K562 (cell line): ENCODE results near the gene GAPT. TPM values are rescaled to one million over a fixed set of nuclear protein-coding genes. Genes with fewer than 3 reads are reported as not detected.

Experiments
- microRNA-seq: library from miRNA; unstranded; fragments of <30 nt; microRNA quantifications from one replicate; pipeline ENCODE4, GENCODE V29; 2018; ENCODE audit warnings: borderline microRNAs expressed
- polyA plus RNA-seq, 8 experiments: library from polyadenylated mRNA; depleted of rRNA in 4 of 8; stranded (reverse) in 5 of 8; unstranded in 3 of 8; fragments of >200 nt; fragmentation: Nextera tagmentation in 2 of 8; fragmentation: Illumina TruSeq in 1 of 8; extraction: Ambion mirVana in 2 of 8; extraction: Trizol in 1 of 8; gene quantifications; 2 replicates each; pipeline versions ENCODE4 v1.2.1 to v1.2.3, GENCODE V29; 2011 to 2014; ENCODE audit warnings: inconsistent platforms in 1 of 8, missing spikeins in 1 of 8
- small RNA-seq: library from RNA; depleted of rRNA; stranded (forward); fragments of <200 nt; gene quantifications from one replicate; pipeline ENCODE3, GENCODE V24; 2014
- total RNA-seq, 7 experiments: library from RNA; depleted of rRNA in 6 of 7; stranded (reverse); fragments of >200 nt in 6 of 7; fragmentation: Illumina TruSeq in 2 of 7; extraction: Trizol in 2 of 7; gene quantifications; 2 replicates each; pipeline versions ENCODE4 v1.2.1 to v1.2.3, GENCODE V29; 2011 to 2021; ENCODE audit warnings: low replicate concordance in 1 of 7

Gene GAPT
- total and polyA plus RNA-seq, 9 of the 15 experiments (the other 6 are each of a cell fraction or from before 2014, with no cell fraction given) = not detected

Small RNAs within 50 kb of the gene (microRNA-seq; reads per million reads assigned to microRNA genes)
- gene MIR548AE2 = not detected

Small RNAs within 50 kb of the gene (small RNA-seq; reads per million reads assigned to genes)
- gene MIR548AE2 = not detected

Other genes with a start within 250 kb of the GAPT start
- gene PLK2, start 31.3 kb upstream of the GAPT start, total RNA-seq (2014; rRNA removed) = not detected in 2 replicates
- gene PLK2, start 31.3 kb upstream of the GAPT start, total RNA-seq (2014; rRNA removed; fragmentation: Illumina TruSeq; extraction: Trizol) = not detected in 2 replicates
- not detected in 2 replicates for gene PLK2, start 31.3 kb upstream of the GAPT start, total RNA-seq (2015; rRNA removed; fragmentation: Illumina TruSeq; extraction: Trizol)
- 0.54 and 0.58 TPM in 2 replicates for gene PLK2, start 31.3 kb upstream of the GAPT start, total RNA-seq (2021)
- gene PLK2, start 31.3 kb upstream of the GAPT start, polyA plus RNA-seq (2011; rRNA removed) = not detected in 2 replicates
- not detected in 2 replicates for gene PLK2, start 31.3 kb upstream of the GAPT start, polyA plus RNA-seq (2014; fragmentation: Illumina TruSeq; extraction: Trizol)
- not detected for gene PLK2, start 31.3 kb upstream of the GAPT start, polyA plus RNA-seq (2014; fragmentation: Nextera tagmentation; extraction: Ambion mirVana)
- gene PLK2, start 31.3 kb upstream of the GAPT start, polyA plus RNA-seq (2014; rRNA removed) = not detected in 2 replicates
- gene RAB3C, start 91.6 kb downstream of the GAPT start, total RNA-seq (2014; rRNA removed) = not detected in 2 replicates
- gene RAB3C, start 91.6 kb downstream of the GAPT start, total RNA-seq (2014; rRNA removed; fragmentation: Illumina TruSeq; extraction: Trizol) = not detected in 2 replicates
- gene RAB3C, start 91.6 kb downstream of the GAPT start, total RNA-seq (2015; rRNA removed; fragmentation: Illumina TruSeq; extraction: Trizol) = not detected in 2 replicates
- not detected in 2 replicates for gene RAB3C, start 91.6 kb downstream of the GAPT start, total RNA-seq (2021)
- not detected in 2 replicates for gene RAB3C, start 91.6 kb downstream of the GAPT start, polyA plus RNA-seq (2011; rRNA removed)
- not detected in 2 replicates for gene RAB3C, start 91.6 kb downstream of the GAPT start, polyA plus RNA-seq (2014; fragmentation: Illumina TruSeq; extraction: Trizol)
- not detected for gene RAB3C, start 91.6 kb downstream of the GAPT start, polyA plus RNA-seq (2014; fragmentation: Nextera tagmentation; extraction: Ambion mirVana)
- not detected in 2 replicates for gene RAB3C, start 91.6 kb downstream of the GAPT start, polyA plus RNA-seq (2014; rRNA removed)